GM19239 (cell line): ENCODE data around the gene GCH1.
"Not testable (repeated sequence)": the region's sequence is repeated elsewhere in the genome, so short reads cannot be mapped to it uniquely, and the experiment has no call there.

Source experiments
- DNase-seq: peaks from one replicate; pipeline ENCODE4 v3.0.0; 2011; ENCODE audit warnings: low spot score; ENCODE audit not compliant: insufficient read length
- FAIRE-seq: peaks from 2 replicates; lab custom pipeline; 2011; peaks lifted over from hg19 to GRCh38; lab: Jason Lieb, UNC

Gene GCH1

DNA sequence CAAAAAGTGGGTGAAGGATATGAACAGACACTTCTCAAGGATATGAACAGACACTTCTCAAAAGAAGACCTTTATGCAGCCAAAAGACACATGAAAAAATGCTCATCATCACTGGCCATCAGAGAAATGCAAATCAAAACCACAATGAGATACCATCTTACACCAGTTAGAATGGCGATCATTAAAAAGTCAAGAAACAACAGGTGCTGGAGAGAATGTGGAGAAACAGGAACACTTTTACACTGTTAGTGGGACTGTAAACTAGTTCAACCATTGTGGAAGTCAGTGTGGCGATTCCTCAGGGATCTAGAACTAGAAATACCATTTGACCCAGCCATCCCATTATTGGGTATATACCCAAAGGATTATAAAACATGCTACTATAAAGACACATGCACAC, 27.0 kb downstream of the GCH1 start:
- not testable (repeated sequence) for FAIRE-seq, DNase-seq

DNA sequence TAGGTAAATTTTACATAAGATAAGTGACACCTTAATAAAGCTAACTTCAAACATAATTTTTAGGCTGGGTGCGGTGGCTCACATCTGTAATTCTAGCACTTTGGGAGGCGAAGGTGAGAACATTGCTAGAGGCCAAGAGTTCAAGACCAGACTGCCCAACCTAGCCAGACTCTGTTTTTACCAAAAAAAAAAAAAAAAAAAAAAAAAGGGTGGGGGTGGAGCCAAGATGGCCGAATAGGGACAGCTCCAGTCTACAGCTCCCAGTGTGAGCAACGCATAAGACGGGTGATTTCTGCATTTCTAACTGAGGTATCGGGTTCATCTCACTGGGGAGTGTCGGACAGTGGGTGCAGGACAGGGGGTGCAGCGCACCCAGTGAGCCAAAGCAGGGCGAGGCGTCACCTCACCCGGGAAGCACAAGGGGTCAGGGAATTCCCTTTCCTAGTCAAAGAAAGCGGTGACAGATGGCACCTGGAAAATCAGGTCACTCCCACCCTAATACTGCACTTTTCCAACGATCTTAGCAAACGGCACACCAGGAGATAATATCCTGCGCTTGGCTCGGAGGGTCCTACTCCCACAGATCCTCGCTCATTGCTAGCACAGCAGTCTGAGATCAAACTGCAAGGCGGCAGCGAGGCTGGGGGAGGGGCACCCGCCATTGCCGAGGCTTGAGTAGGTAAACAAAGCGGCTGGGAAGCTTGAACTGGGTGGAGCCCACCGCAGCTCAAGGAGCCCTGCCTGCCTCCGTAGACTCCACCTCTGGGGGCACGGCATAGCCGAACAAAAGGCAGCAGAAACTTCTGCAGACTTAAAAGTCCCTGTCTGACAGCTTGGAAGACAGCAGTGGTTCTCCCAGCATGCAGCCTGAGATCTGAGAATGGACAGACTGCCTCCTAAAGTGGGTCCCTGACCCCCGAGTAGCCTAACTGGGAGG, 32.2 kb downstream of the GCH1 start:
- not testable (repeated sequence) for DNase-seq, FAIRE-seq

DNA sequence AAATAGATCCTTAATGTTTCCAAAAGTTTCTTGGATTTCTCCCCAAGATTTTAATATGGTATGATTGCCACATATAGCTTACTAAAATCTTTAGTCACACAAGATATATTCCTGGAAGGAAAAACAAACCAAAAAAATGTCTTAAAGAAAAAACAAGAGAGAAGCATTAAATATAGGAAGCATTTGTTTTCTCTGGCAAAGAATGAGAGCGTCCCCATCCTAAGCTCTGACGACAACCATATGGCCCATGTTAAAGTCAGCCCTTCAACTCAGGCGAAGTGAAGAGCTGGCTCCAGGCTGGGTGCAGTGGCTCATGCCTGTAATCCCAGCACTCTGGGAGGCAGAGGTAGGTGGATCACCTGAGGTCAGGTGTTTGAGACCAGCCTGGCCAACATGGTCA, 35.6 kb downstream of the GCH1 start:
- no peak for DNase-seq
- FAIRE-seq: no peak

DNA sequence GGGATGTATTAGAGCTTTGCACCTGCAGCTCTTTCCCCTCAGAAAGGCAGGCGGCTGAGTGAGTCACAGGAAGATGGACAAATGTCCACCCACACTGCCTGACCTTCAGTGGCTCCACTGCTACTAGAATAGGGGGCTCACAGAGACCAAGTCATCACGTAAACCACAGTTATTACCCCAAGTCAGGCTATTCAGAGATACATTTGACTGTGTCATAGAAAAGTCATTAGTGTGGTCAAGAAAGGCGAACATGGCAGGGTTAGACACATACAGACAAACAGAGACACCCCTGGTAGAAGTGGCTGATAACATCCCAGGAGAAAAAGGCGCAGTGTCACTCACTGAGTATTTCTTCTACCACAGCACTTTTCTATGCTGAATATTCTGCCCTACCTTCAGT, 36.0 kb downstream of the GCH1 start:
- FAIRE-seq: no peak

DNA sequence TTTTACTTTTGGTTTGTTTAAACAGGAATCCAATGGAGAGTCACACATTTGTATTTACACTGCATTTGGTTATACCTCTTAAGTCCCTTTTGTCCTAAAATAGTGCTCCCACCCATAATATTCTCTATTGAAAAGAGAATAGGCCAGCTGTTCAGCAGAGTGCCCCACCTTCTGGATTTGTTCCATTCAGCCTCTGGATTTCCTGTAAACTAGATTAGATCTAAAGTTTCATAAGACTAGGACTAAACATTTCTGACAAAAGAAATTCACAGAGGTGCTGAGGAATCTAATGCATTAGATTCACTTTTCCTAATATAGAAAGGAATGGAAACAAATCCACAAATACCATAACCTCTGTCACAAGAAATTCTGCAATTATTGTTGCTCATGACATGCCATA, 38.1 kb downstream of the GCH1 start:
- FAIRE-seq (no peak), DNase-seq (no peak)

More for the DNA sequence above, 36.0 kb downstream of the GCH1 start:
- no peak for DNase-seq

DNA sequence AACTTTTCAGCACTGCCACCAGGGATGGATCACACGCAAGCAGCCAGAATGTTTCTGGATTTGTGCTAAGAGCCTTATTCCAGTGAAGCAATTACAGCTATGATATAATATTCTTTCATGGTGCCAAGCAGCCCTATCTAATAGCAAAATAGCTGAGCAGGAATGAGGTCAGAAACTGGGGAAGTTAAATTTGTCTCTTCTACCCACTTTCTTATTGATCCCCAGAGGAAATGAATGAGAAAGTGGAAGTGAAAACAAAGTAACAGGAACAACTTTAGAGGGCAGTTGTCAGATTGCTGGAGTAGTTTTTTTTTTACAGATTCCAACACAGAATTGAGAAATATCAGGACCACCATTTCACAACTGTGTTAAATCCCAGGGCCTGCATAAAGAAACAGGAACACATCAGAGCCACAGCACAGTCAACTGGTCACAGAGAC, 44.8 kb downstream of the GCH1 start:
- DNase-seq (peak; percentile 62), FAIRE-seq (peak; percentile 84)

DNA sequence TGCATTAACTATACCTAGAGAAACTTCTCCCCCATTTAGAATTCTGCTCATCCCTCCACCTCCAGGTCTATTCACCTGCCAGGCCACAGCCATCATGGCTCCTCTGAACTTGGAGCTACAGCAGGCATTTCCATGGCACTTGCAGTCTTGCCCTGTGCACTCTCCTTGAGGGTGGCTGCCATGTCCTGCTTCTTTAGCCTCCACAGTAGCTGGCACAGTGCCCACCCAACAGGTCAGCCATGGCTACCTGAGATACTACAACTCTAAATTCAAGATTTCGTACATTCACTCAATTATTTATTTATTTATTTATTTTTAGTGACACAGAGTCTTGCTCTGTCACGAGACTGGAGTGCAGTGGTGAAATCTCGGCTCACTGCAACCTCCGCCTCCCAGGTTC, 46.5 kb downstream of the GCH1 start:
- FAIRE-seq: no peak
- DNase-seq: no peak

DNA sequence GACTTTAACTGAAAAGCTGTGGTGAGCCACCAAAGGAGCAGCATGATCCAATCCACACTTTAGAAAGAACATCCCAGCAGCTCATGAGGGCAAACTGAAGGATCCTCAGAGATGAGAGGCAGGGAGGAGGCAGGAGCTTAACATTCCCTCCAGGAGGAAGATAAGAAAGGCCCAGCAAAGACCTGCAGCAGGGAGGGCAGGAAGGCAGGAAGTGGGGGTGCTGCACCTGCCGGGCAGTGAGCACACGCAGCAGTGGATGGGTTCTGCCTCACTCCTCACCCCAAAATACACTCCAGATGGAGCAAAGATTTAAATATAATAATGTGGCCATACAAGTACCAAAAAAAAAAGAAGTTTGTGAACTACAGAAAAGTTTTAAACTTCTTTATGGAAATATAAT, 48.4 kb downstream of the GCH1 start:
- peak; percentile 96 for FAIRE-seq
- DNase-seq: no peak

DNA sequence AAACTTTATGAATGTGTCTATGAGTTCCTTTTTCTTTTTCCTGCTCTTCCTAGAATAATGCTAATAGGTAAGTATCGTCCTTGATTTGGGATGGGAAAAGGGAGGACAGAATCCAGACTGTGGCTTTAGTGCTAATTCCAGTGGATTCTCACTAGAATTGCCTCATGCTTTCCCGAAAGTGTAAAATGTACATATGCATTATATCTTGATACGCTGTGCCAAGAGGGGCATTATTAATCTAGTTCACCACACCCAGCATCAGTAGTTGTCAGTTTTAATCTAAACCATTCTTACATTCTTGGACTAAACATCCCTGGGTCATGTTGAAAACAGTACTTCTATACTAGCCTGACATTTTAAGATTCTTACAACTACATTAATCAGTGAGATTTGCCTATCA, 49.3 kb downstream of the GCH1 start:
- DNase-seq (no peak), FAIRE-seq (peak; percentile 23)

DNA sequence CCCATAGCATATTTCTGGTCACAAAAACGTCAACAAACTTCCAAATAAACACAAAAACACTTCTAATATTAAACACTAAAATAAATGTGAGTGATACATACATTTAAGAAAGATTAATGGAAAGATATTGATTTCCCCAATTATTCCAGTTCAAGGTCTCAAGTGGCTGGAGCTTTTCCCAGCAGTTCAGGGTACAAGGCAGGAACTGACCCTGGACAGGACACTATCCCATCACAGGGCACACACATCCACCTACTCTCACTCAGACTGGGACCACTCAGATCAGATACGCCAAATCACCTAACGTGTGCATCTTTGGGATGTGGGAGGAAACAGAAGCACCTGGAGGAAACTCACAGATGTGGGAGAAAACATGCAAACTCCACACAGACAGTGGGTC, 50.4 kb downstream of the GCH1 start:
- peak; percentile 31 for FAIRE-seq
- DNase-seq: no peak

DNA sequence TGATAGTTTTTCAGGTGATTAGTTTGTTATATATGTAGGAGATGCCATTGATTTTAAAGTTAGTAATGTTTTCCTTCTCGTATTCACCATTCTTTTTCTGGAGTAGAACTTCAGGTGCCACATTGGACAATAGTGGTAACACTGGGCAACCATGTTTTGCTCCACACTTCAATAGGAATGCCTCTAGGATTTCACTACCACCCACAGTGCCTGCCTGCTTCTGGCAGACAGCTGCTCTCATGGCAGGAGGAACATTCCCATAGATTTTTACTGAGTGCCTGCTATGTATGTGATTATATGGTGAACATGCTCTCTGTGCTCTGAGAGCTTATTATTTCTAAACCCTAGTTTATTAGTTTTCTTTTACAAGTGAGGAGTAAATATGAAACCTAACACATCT, 53.7 kb downstream of the GCH1 start:
- DNase-seq (no peak), FAIRE-seq (no peak)

DNA sequence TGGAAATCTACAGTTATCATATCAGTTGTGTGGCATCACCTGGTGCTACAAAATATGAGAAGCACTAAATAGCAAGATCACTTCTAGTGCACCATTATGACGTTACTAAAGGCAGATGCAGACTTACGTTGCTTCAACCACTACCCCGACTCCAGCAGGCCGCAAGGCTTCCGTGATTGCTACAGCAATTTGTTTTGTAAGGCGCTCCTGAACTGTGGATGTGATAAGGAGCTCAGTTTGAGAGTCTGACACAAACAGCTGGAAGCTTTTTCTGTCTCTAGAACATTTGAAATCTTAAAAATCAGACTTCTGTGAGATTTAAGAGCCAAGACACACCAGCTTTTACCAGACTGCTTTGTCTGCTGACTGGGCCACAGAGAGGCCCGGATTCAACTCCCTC, 57.0 kb downstream of the GCH1 start:
- DNase-seq (no peak), FAIRE-seq (no peak)

DNA sequence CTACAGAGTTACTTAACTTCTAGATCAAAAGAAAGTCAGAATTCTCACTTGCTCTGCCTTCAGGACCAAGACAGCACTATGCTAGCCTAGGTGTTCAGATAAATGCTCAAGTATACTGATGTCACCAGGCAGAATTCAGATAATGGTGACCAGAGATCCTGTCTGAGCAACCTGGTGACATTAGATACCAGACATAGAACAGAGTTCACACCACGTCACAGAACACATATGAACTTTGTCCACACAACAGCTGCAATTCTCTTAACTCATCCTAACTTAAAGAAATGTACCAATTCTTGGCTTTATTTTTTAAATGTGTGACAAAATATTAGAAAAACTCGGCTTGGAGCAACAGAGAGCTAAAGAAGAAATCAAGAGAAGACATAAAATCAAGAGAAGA, 58.1 kb downstream of the GCH1 start:
- DNase-seq: no peak
- no peak for FAIRE-seq

DNA sequence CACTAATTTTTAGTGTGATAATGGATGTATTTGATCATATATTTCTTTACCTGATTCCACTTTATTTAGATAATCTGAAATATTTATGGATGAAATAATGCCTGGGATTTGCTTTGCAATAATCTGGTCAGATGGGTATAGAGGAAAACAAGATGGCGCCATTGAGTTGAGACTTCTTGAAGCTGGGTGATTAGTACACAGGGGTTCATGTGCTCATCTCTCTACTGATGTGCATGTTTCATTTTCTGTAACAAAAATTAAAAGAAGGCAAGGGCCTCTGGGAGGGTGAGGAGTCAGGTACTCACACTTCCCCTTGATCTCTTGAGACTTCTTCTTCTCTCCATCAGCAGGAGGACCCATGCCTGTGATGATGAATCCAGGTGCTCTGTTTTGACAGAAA, 61.8 kb downstream of the GCH1 start:
- DNase-seq: no peak
- FAIRE-seq: no peak

DNA sequence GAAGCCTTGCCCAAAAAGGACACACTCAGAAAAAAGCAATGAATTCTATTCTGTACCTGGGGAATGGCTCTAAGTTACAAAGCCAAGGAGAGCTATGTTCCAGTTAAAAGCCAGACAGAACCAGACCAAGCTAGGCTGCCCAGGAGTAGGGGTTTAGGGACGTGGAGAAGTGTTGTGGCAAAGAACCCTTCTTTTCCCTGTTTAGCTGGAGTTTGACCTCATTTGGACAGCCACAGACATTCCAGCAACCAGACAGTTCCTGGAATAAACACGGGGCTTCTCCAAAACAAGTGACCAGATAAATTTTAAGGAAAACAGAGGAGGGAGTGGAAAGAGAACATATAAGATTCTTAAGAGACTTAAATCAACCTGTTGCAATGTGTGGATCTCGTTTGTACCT, 62.3 kb downstream of the GCH1 start:
- FAIRE-seq (no peak), DNase-seq (no peak)

DNA sequence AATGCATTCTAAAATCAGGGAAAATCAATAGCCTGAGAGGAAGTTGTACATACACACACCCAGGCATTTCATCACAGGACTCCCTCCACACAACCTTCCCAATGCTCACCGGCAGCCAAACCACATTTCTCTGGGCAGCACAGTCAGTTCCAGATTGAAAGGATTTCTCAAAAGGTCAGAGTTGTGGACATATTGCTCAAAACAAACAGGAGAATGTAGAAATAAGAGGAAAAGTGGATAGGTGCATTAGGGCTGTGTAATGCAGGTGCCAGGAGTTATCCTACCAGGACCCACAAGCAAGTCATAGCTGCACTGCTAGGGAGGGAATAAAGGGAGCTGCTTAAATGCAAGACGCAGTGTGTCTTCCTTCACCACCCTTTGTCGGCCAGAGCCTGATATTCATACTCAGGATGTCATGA, 62.9 kb downstream of the GCH1 start:
- FAIRE-seq: no peak
- DNase-seq: no peak

DNA sequence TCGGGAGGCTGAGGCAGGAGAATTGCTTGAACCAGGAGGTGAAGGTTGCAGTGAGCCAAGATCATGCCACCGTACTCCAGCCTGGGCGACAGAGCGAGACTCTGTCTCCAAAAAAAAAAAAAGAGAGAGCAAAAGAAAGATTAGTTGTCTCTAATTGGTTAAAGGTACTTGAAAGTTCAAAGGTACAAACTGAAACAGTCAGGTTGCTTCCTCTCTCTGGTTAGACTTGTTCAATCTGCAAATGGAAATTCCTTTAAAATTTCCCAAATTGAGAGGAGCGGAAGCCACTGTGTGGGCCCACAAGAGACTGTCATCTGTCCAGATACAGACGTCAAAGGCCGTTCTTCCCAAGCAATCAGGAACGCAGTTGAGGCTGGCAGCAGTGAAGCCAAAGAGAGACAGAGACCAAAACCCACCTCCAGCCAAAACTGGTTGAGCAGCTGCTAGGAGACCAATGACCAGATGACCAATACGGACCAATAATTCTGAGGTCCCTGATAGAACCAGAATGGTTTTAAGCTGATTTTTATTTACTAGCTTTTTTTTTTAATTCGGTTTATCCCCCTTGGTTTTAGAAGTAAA, 63.6 kb downstream of the GCH1 start:
- DNase-seq: no peak
- no peak for FAIRE-seq

DNA sequence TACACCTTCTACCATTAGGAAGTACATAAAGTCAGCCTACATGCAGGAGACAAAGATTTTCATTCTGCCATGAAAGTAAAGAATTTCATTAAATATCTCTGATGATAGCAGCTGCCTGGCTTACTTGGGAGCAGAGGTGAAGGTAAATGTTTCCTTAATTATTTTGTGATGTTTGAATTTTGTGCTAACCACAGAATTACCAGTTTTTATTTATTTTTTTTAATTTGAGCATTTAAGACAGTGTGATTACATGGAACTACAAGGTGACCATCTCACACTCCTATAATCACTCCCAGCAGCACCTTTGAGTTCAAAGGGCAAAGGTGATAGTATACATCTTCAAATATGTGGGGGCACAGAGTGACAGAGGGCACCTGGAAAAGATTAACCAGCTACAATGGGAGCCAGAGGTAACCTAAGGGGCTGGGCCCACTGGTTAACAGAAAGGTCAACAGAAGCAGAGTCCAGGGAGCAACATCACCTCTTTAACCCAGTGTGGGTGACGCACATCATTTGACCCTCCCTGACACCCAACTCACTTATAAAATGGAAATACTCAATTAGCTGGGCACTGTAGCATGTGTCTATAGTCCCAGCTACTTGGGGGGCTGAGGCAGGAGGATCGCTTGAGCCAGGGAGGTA, 65.0 kb downstream of the GCH1 start:
- no peak for DNase-seq
- FAIRE-seq: no peak

DNA sequence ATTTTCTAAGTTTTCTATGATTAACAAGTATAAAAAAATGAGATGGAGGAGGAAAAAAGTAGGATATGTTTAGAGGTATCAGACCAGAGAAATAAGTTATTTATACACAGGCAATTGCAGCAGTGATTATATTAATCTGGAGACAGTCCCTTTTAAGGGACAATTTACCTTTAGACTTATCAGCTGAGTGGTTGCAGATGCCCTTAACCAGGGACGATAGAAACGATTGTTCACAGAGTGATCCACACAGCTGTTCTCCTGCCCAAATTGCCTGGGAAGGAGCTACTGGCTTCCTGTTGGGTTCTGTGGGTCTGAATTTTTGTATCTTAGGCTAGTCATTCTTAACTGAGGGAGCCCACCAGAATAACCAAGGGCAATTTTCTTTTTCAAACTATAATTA, 66.4 kb downstream of the GCH1 start:
- DNase-seq (no peak), FAIRE-seq (no peak)

DNA sequence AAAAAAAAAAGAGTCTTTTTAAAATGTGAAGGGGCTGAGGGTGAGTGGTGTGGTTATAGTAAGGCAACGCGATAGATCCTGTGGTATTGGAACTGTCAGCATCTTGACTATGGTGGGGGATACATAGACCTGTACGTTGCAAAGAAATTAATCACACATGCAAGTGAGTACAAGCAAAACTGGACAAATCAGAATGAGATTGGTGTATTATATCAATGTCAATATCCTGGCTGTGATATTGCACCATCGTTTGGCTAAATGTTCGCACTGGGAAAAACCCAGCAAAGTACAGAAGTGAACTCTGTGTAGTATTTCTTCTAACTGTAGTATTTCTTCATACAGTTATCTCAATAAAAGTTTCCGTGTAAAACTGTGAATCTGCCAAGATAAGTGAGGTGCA, 67.9 kb downstream of the GCH1 start:
- DNase-seq (no peak), FAIRE-seq (no peak)

DNA sequence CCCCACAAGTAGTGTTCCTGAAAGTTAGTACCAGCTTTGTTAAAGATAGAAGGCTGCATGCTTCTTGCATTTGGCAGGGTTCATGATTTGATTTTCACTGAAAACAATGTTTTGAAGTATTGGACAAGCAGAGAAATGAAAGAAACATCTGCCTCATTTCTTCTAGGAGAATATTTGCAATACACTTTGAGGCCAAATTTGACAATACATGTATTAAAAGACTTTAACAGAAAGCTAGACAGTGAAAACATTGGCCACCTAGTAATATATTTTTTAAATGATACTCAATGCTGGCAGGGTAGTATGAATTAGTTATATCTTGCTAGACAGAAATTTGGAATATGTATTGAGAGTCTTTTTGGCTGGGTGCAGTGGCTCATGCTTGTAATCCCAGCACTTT, 68.5 kb downstream of the GCH1 start:
- no peak for DNase-seq
- no peak for FAIRE-seq
